CD4-positive, alpha-beta T cell (primary cell): Measurements from ENCODE around the gene PTPN21. TPM values are rescaled to one million over a fixed set of nuclear protein-coding genes. Genes with fewer than 3 reads are reported as not detected.

Experiments
- ATAC-seq: fragments of 200-7000 bp; cut with Tn5 transposase; one replicate; pipeline ENCODE4 v1.10.0; 2022; ENCODE audit warnings: mild to moderate bottlenecking; ENCODE audit not compliant: poor library complexity
- CTCF ChIA-PET: fragments of 350-600 bp; sonication (Branson Sonifier 250); formaldehyde crosslinking; loops from one replicate; lab custom pipeline; 2021; ENCODE audit warnings: antibody characterized with exemption, inconsistent platforms; lab: Charles Lee
- POLR2A ChIA-PET: fragments of 350-600 bp; sonication (Branson Sonifier 250); formaldehyde crosslinking; loops from one replicate; lab custom pipeline; 2021; ENCODE audit warnings: antibody characterized with exemption, inconsistent platforms; lab: Charles Lee
- DNase-seq, 14 experiments: peaks; one replicate each; pipeline ENCODE4 v3.0.0-alpha.2; 2013 to 2020; ENCODE audit warnings: mixed read lengths in 2 of 14
- H3K27ac ChIP-seq, 2 donors: one replicate each; pipeline versions ENCODE4 v1.5.1 to v1.7.0; 2013; ENCODE audit warnings: low read length in 2 of 2, low read depth in 1 of 2, mild to moderate bottlenecking in 1 of 2
- H3K27me3 ChIP-seq, 2 experiments: 1 replicate in 1 of 2; 2 replicates in 1 of 2; pipeline versions ENCODE4 v1.6.1 to v1.7.0; 2013; ENCODE audit warnings: low read length in 2 of 2, control low read depth in 1 of 2, mild to moderate bottlenecking in 1 of 2, moderate library complexity in 1 of 2; ENCODE audit not compliant: insufficient read depth in 2 of 2, control insufficient read depth in 1 of 2
- H3K36me3 ChIP-seq: one replicate; pipeline ENCODE4 v1.6.1; 2013; ENCODE audit warnings: low read length, control low read depth; ENCODE audit not compliant: insufficient read depth
- H3K4me1 ChIP-seq: one replicate; pipeline ENCODE4 v1.6.1; 2013; ENCODE audit warnings: low read length, control low read depth; ENCODE audit not compliant: insufficient read depth
- H3K4me3 ChIP-seq: one replicate; pipeline ENCODE4 v1.5.1; 2013; ENCODE audit warnings: mild to moderate bottlenecking, low read length, moderate library complexity
- H3K9me3 ChIP-seq, 2 experiments: 1 replicate in 1 of 2; 2 replicates in 1 of 2; pipeline versions ENCODE4 v1.6.1 to v1.7.0; 2013; ENCODE audit warnings: low read length in 2 of 2, mild to moderate bottlenecking in 2 of 2, control low read depth in 1 of 2, moderate library complexity in 1 of 2; ENCODE audit not compliant: control insufficient read depth in 1 of 2, insufficient read depth in 1 of 2
- H3K27ac Mint-ChIP-seq: one replicate; pipeline ENCODE4 v1.8.0; 2020; ENCODE audit warnings: mixed read lengths
- H3K27me3 Mint-ChIP-seq: one replicate; pipeline ENCODE4 v1.8.0; 2021; ENCODE audit warnings: mixed read lengths
- H3K36me3 Mint-ChIP-seq: one replicate; pipeline ENCODE4 v1.8.0; 2021; ENCODE audit warnings: low read depth, mixed read lengths
- H3K4me1 Mint-ChIP-seq: one replicate; pipeline ENCODE4 v1.8.0; 2021; ENCODE audit warnings: low read depth, mixed read lengths
- H3K4me3 Mint-ChIP-seq: one replicate; pipeline ENCODE4 v1.8.0; 2020; ENCODE audit warnings: mild to moderate bottlenecking, mixed read lengths
- H3K9me3 Mint-ChIP-seq: one replicate; pipeline ENCODE4 v1.8.0; 2020; ENCODE audit warnings: mixed read lengths
- CTCF ChIP-seq: fragments of 200-600 bp; IDR thresholded peaks from one replicate; pipeline ENCODE4 v1.8.0; 2022; ENCODE audit warnings: antibody characterized with exemption, mild to moderate bottlenecking
- intact Hi-C, 2 experiments: fragments of 100-400 bp; cut with DNase I in 1 of 2; cut with micrococcal nuclease in 1 of 2; formaldehyde crosslinking; loops; one replicate each; pipeline versions ENCODE4 v1.15.1 to v1.9.0; 2023 to 2025; cut with DNase I, micrococcal nuclease
- total RNA-seq, 174 experiments: library from RNA in 2 of 174; stranded (reverse) in 2 of 174; gene quantifications; one replicate each; pipeline ENCODE4 v1.2.3 and lab custom pipeline; 2021 to 2026

PTPN21 gene
- total RNA-seq, 2 experiments from 2014 or later: not detected

GRCh38 chr14:88563845-88564244 is 9.0 kb upstream of the PTPN21 start:
- POLR2A ChIA-PET: no interaction called here
- Mint-ChIP-seq H3K36me3 (peaks cover 32% of the 10 kb centered on the region), H3K27ac (peak overlapping the region; percentile 67), H3K4me3 (peak overlapping the region; percentile 95), H3K27me3 (peaks cover 6% of the 10 kb centered on the region), H3K4me1 (peaks cover 35% of the 10 kb centered on the region), H3K9me3 (no peaks in the 10 kb centered on the region)
- Histone ChIP-seq H3K27me3 (no peaks in the 10 kb centered on the region), H3K4me1 (peaks cover 13% of the 10 kb centered on the region), H3K4me3 (peak overlapping the region; percentile 77), H3K9me3 (no peaks in the 10 kb centered on the region), H3K27ac (no peak overlapping the region), H3K36me3 (peaks cover 12% of the 10 kb centered on the region)
- TF ChIP-seq CTCF: no peak
- DNase-seq (no peak), ATAC-seq (no peak)
- CTCF ChIA-PET: no interaction called here
- intact Hi-C loops: loop anchor here (1.0 to 10.0 kb wide), 6 partner anchors 72 to 1391 kb away; partner anchors contain the start of genes EFCAB11 (in 1 of the 2), EML5 (in 1 of the 2) and TDP1 (in 1 of the 2)

DNA sequence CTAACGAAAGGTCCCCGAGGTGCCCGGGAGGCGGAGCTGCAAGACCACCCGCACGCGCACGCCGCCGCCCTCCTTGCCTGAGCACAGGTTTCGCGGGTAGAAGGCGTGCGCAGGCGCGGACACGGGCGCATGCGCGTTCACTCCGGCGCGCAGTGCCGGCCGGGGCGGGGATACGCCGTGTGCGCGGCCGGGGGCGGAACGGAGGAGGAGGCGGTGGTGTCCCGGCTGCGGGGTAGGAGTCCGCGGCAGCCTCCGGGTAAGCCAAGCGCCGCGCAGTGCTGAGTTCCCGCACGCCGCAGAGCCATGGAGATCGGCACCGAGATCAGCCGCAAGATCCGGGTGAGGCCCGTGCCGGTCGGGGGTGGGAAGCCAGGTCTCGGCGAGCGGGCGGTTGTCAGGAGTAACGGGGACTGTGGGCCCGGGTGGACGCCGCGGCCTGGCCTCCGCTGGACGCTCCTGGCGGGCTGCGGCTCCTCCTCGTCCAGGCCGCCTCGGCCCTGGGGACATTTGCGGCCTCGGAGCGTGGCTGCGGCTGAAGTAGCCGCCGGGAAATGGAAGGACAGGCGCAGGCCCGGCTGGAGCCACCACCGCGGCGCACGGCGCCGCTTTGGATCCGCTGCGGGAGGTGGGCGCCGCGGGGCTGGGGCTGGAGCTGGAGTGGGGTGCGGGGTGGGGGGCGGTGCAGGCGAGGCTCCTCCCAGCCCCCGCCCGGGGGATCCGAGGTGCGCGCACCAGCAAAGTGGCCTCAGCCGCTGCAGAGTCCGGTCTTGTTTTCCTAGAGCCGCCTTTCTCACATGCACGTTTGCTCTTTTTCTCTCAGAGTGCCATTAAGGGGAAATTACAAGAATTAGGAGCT is 8.3 kb upstream of the PTPN21 start, which contains the start of gene ZC3H14:
ZC3H14 (plus strand) TSS at position 207 of the 856 bp plus-strand sequence; CDS start at position 304, 97 bp downstream.
- Histone ChIP-seq H3K9me3 (no peaks in the 10 kb centered on the region), H3K4me3 (peak within 1 kb of the TSS; percentile 77), H3K4me1 (peaks cover 13% of the 10 kb centered on the region), H3K27ac (peak within 1 kb of the TSS in 1 of 2 donors; percentile 35), H3K27me3 (no peaks in the 10 kb centered on the region), H3K36me3 (peaks cover 4% of the 10 kb centered on the region)
- peak within 1 kb of the TSS; percentile 97 for H3K4me3 Mint-ChIP-seq
- POLR2A ChIA-PET: no interaction called here
- H3K36me3 Mint-ChIP-seq: peaks cover 24% of the 10 kb centered on the region
- intact Hi-C loops: loop anchor here (1.0 to 10.0 kb wide), 6 partner anchors 71 to 1392 kb away; partner anchors contain the start of genes EFCAB11 (in 1 of the 2), EML5 (in 1 of the 2) and TDP1 (in 1 of the 2)
- TF ChIP-seq CTCF: no peak
- peaks cover 8% of the 10 kb centered on the region for H3K27me3 Mint-ChIP-seq
- DNase-seq (peak; percentile 73 to 95 (median 84)), ATAC-seq (peak; percentile 96)
- H3K27ac Mint-ChIP-seq: peak within 1 kb of the TSS; percentile 67
- H3K9me3 Mint-ChIP-seq: no peaks in the 10 kb centered on the region
- CTCF ChIA-PET: no interaction called here
- H3K4me1 Mint-ChIP-seq: peaks cover 37% of the 10 kb centered on the region

DNA sequence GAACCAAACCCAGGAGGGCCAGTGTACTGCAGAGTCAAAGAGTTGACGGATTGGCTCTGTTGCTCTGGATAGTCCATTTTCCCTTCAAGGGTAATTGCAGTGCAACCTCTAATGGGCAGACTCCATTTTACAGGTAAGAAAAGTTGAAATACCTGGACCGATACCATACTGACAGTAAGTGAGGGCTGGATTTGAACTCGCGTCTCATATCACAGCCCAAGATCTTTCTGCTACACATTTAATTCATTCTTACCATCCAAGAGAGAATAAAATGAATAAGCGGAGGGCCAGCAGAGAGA is 7.7 kb upstream of the PTPN21 start:
- H3K27me3 Mint-ChIP-seq: peaks cover 12% of the 10 kb centered on the region
- no peak overlapping the region for H3K27ac ChIP-seq
- H3K27me3 ChIP-seq: no peaks in the 10 kb centered on the region
- peak overlapping the region; percentile 67 for H3K27ac Mint-ChIP-seq
- CTCF ChIA-PET: no interaction called here
- no peak for TF ChIP-seq CTCF
- peaks cover 19% of the 10 kb centered on the region for H3K36me3 Mint-ChIP-seq
- H3K4me3 ChIP-seq: peak overlapping the region; percentile 77
- DNase-seq (no peak), ATAC-seq (no peak)
- no peaks in the 10 kb centered on the region for H3K9me3 Mint-ChIP-seq
- H3K4me1 ChIP-seq: peaks cover 16% of the 10 kb centered on the region
- H3K36me3 ChIP-seq: no peaks in the 10 kb centered on the region
- no peaks in the 10 kb centered on the region for H3K9me3 ChIP-seq
- peaks cover 42% of the 10 kb centered on the region for H3K4me1 Mint-ChIP-seq
- POLR2A ChIA-PET: no interaction called here
- H3K4me3 Mint-ChIP-seq: peak overlapping the region; percentile 97
- intact Hi-C loops: loop anchor here (2.0 to 10.0 kb wide), 5 partner anchors 70 to 1392 kb away; partner anchors contain the start of genes EFCAB11 (in 1 of the 2), EML5 (in 1 of the 2) and TDP1 (in 1 of the 2)
